Vagina (tissue), 2 donors: ENCODE results near the gene INPP5K.

Source experiments
- CTCF ChIP-seq, 3 experiments: fragments of 450-650 bp in 2 of 3; fragments of 200-600 bp in 1 of 3; sonication (generic) in 1 of 3; IDR thresholded peaks; one replicate each; pipeline ENCODE4 v1.5.1; 2017 to 2019; ENCODE audit warnings: antibody characterized with exemption in 3 of 3, mild to moderate bottlenecking in 2 of 3, moderate library complexity in 2 of 3
- POLR2A ChIP-seq, 2 donors: fragments of 450-650 bp; IDR thresholded peaks; one replicate each; pipeline ENCODE4 v1.6.1; 2017; ENCODE audit warnings: antibody characterized with exemption in 2 of 2, mild to moderate bottlenecking in 2 of 2, moderate library complexity in 2 of 2
- POLR2AphosphoS5 ChIP-seq, 2 donors: sonication (generic); formaldehyde crosslinking; IDR thresholded peaks; one replicate each; pipeline ENCODE4 v1.9.0; 2017; ENCODE audit warnings: antibody characterized with exemption in 2 of 2, mild to moderate bottlenecking in 2 of 2, low read depth in 1 of 2; ENCODE audit not compliant: insufficient read depth in 1 of 2

- TF ChIP-seq CTCF (IDR thresholded peaks at IDR 0.05): no peak
- no peak for TF ChIP-seq POLR2A (IDR thresholded peaks at IDR 0.05)
- TF ChIP-seq POLR2AphosphoS5 (IDR thresholded peaks at IDR 0.05; ENCODE audit: insufficient read depth in 1 of 2, low read depth in 1 of 2): no peak
These were observed 45.5 kb downstream of the INPP5K start for GRCh38 chr17:1470755-1471462.
